ENCODE data around the gene IL5. TPM values are rescaled to one million over a fixed set of nuclear protein-coding genes. Genes with fewer than 3 reads are reported as not detected.

Gene IL5
- total RNA-seq, 2 donors from 2014 or later = not detected

Other genes with a start within 250 kb of the IL5 start
- under 1 TPM in 1 of 2 donors, not detected in 1; 0.70 TPM for gene SLC22A4, start 249.1 kb downstream of the IL5 start, total RNA-seq
- gene SLC22A5, start 173.8 kb downstream of the IL5 start, total RNA-seq = 1 to 10 TPM; 3.4 to 3.7 TPM
- gene IRF1, start 52.7 kb downstream of the IL5 start, total RNA-seq = 100 to 1,000 TPM; 590 to 639 TPM
- gene RAD50, start 13.5 kb upstream of the IL5 start, total RNA-seq = 10 to 100 TPM; 20.4 to 22.2 TPM
- gene IL13, start 114.7 kb upstream of the IL5 start, total RNA-seq = under 1 TPM in 1 of 2 donors, not detected in 1; 0.20 TPM
- gene IL4, start 130.5 kb upstream of the IL5 start, total RNA-seq = not detected
- 10 to 100 TPM; 12.6 to 17.9 TPM for gene KIF3A, start 194.0 kb upstream of the IL5 start, total RNA-seq
- 10 to 100 TPM in 1 of 2 donors, 1 to 10 TPM in 1; 8.7 to 13.7 TPM for gene CCNI2, start 203.9 kb upstream of the IL5 start, total RNA-seq
- 1 to 10 TPM; 8.0 to 8.8 TPM for gene SEPTIN8, start 233.7 kb upstream of the IL5 start, total RNA-seq